ENCODE data around the gene CNTN4. TPM values are rescaled to one million over a fixed set of nuclear protein-coding genes. Genes with fewer than 3 reads are reported as not detected.

CNTN4 gene
- total RNA-seq, 2 experiments from 2014 or later = not detected

- Mint-ChIP-seq H3K36me3 (ENCODE audit: low read depth) (no peaks in the 10 kb centered on the region), H3K4me1 (ENCODE audit: low read depth) (no peaks in the 10 kb centered on the region), H3K27ac (no peak overlapping the region), H3K9me3 (no peaks in the 10 kb centered on the region), H3K4me3 (no peak overlapping the region), H3K27me3 (peaks cover 2% of the 10 kb centered on the region)
- intact Hi-C loops (cut with micrococcal nuclease) = no loop called here
- no peak for DNase-seq
- POLR2A ChIA-PET = no interaction called here
- no peak for ATAC-seq
- no peak for TF ChIP-seq CTCF (IDR thresholded peaks at IDR 0.05)
- CTCF ChIA-PET = no interaction called here
These were observed 8.4 kb upstream of the CNTN4 start for GRCh38 chr3:2090095-2090911.

GRCh38 chr3:2092758-2093157, 5.9 kb upstream of the CNTN4 start:
- POLR2A ChIA-PET = no interaction called here
- CTCF ChIA-PET = no interaction called here
- H3K27ac Mint-ChIP-seq = no peak overlapping the region
- no peak for TF ChIP-seq CTCF (IDR thresholded peaks at IDR 0.05)
- H3K36me3 Mint-ChIP-seq (ENCODE audit: low read depth) = no peaks in the 10 kb centered on the region
- H3K4me3 Mint-ChIP-seq = no peak overlapping the region
- H3K27me3 Mint-ChIP-seq = peaks cover 17% of the 10 kb centered on the region
- intact Hi-C loops (cut with micrococcal nuclease) = no loop called here
- no peaks in the 10 kb centered on the region for H3K4me1 Mint-ChIP-seq (ENCODE audit: low read depth)
- no peak for DNase-seq
- ATAC-seq = no peak
- no peaks in the 10 kb centered on the region for H3K9me3 Mint-ChIP-seq

GRCh38 chr3:2094941-2095340, 3.7 kb upstream of the CNTN4 start:
- no peak for DNase-seq
- H3K27me3 Mint-ChIP-seq = peaks cover 30% of the 10 kb centered on the region
- intact Hi-C loops (cut with micrococcal nuclease) = no loop called here
- CTCF ChIA-PET = no interaction called here
- H3K9me3 Mint-ChIP-seq = no peaks in the 10 kb centered on the region
- TF ChIP-seq CTCF (IDR thresholded peaks at IDR 0.05) = no peak
- H3K27ac Mint-ChIP-seq = no peak overlapping the region
- POLR2A ChIA-PET = no interaction called here
- peaks cover 2% of the 10 kb centered on the region for H3K4me1 Mint-ChIP-seq (ENCODE audit: low read depth)
- H3K4me3 Mint-ChIP-seq = no peak overlapping the region
- H3K36me3 Mint-ChIP-seq (ENCODE audit: low read depth) = no peaks in the 10 kb centered on the region
- no peak for ATAC-seq

- Mint-ChIP-seq H3K27me3 (peaks cover 43% of the 10 kb centered on the region), H3K9me3 (no peaks in the 10 kb centered on the region)
- CTCF ChIA-PET = no interaction called here
These were observed 2.5 kb upstream of the CNTN4 start for GRCh38 chr3:2096216-2096615.

More at GRCh38 chr3:2096216-2096615, 2.5 kb upstream of the CNTN4 start:
- ATAC-seq = no peak
- Mint-ChIP-seq H3K4me1 (ENCODE audit: low read depth) (peaks cover 4% of the 10 kb centered on the region), H3K4me3 (no peak overlapping the region), H3K36me3 (ENCODE audit: low read depth) (no peaks in the 10 kb centered on the region), H3K27ac (no peak overlapping the region)
- intact Hi-C loops (cut with micrococcal nuclease) = no loop called here
- POLR2A ChIA-PET = no interaction called here
- DNase-seq = no peak
- TF ChIP-seq CTCF (IDR thresholded peaks at IDR 0.05) = no peak
